Measurements from ENCODE around the gene ZNF598. TPM values are rescaled to one million over a fixed set of nuclear protein-coding genes. Genes with fewer than 3 reads are reported as not detected.

ZNF598 gene
- total RNA-seq, 2 donors from 2014 or later, result 45.6 to 49.5 TPM

DNA sequence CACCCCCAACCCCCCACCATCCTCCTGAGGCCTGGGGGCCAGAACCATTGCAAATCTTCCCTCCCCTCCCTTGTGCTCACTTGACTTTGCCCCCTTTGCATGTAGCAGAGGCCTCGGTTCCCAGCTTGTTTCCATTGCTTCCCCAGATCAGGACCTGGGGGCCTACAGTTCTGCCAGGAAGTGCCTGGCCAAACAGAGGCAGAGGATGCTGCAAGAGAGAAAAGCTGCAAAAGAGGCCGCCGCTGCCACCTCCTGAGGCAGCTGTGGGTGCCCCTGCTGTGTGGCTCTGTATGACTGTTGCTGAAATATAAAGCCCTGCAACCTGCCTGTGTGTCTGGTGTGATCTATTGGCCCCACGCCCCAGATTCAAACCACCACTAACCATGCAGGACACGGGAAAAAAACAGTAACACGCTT lies 48.0 kb downstream of the ZNF598 start:
- peaks cover 24% of the 10 kb centered on the region for H3K36me3 ChIP-seq (ENCODE audit: control insufficient read depth, insufficient read depth, low read length)
- H3K4me3 Mint-ChIP-seq, result peak overlapping the region; percentile 93
- H3K4me3 ChIP-seq (ENCODE audit: low read length), result no peak overlapping the region
- H3K27me3 Mint-ChIP-seq (ENCODE audit: insufficient read depth), result peaks cover 16% of the 10 kb centered on the region
- peaks cover 2% of the 10 kb centered on the region for H3K4me1 ChIP-seq (ENCODE audit: control insufficient read depth, insufficient read depth, low read length)
- H3K9me3 Mint-ChIP-seq, result peaks cover 5% of the 10 kb centered on the region
- no peak overlapping the region for H3K27ac ChIP-seq (ENCODE audit: low read depth, low read length)
- TF ChIP-seq, protein P1, sequence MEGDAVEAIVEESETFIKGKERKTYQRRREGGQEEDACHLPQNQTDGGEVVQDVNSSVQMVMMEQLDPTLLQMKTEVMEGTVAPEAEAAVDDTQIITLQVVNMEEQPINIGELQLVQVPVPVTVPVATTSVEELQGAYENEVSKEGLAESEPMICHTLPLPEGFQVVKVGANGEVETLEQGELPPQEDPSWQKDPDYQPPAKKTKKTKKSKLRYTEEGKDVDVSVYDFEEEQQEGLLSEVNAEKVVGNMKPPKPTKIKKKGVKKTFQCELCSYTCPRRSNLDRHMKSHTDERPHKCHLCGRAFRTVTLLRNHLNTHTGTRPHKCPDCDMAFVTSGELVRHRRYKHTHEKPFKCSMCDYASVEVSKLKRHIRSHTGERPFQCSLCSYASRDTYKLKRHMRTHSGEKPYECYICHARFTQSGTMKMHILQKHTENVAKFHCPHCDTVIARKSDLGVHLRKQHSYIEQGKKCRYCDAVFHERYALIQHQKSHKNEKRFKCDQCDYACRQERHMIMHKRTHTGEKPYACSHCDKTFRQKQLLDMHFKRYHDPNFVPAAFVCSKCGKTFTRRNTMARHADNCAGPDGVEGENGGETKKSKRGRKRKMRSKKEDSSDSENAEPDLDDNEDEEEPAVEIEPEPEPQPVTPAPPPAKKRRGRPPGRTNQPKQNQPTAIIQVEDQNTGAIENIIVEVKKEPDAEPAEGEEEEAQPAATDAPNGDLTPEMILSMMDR (conservative IDR thresholded peaks at IDR 0.05), result no peak
- no peaks in the 10 kb centered on the region for H3K9me3 ChIP-seq (ENCODE audit: control insufficient read depth, low read length)
- peak; percentile 73 for DNase-seq
- peaks cover 33% of the 10 kb centered on the region for H3K36me3 Mint-ChIP-seq (ENCODE audit: low read depth)
- H3K27me3 ChIP-seq (ENCODE audit: control insufficient read depth, insufficient read depth, low read length, poor library complexity, severe bottlenecking), result no peaks in the 10 kb centered on the region
- peaks cover 35% of the 10 kb centered on the region for H3K4me1 Mint-ChIP-seq
- no peak overlapping the region for H3K9ac ChIP-seq (ENCODE audit: extremely low read depth, low read length, poor library complexity, severe bottlenecking)
- H3K27ac Mint-ChIP-seq, result peak overlapping the region; percentile 66
- WGBS, 2 experiments (ENCODE audit: insufficient coverage in 1 of 2, insufficient read length in 1 of 2), result 71 to 78% methylated on average over 1 to 6 of the region's 6 CpGs

DNA sequence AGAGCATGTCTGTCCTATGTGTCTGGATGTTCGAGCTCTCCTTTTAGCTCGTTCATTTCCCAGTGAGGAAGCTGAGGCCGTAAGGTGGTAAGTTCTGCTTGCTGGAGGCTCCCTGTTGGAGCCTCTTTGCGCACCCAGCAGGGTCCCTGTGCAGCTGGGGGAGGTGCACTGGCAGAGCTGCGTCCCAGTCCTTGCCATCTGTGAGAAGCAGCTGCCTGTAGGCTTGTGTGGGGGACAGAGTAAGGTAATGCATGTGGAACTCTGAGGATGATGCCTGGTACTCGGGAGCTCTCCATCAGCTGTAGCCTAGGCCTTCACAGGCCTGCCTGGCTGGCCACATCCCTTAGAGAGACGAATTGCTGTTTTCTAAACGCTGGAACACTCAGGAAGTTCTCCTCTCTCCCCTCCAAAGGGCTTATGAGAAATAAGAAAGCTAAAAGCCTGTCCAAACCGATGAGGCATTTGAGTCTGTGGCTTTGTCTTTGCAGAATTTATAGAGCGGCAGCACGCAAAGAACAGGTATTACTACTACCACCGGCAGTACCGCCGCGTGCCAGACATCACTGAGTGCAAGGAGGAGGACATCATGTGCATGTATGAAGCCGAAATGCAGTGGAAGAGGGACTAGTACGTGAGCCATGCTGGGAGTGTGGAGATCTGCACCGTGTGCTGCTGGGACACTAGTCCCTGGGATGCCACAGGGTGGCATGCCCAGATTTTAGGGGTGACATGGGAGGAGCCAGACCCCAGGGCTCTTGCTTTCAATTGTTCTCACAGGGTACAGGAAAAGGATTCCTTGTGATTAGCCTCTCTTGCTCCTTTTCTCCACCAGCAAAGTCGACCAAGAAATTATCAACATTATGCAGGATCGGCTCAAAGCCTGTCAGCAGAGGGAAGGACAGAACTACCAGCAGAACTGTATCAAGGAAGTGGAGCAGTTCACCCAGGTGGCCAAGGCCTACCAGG lies 48.7 kb downstream of the ZNF598 start:
- Mint-ChIP-seq H3K27ac (peak overlapping the region; percentile 84), H3K27me3 (ENCODE audit: insufficient read depth) (peaks cover 21% of the 10 kb centered on the region)

GRCh38 chr16:1959269-1960039 lies 50.2 kb downstream of the ZNF598 start, which contains the start of gene NDUFB10:
Gene NDUFB10, plus strand, starts transcription at chr16:1959538. Its CDS starts 87 bp downstream, at chr16:1959625.
- Mint-ChIP-seq H3K4me3 (peak within 1 kb of the TSS; percentile 92), H3K27me3 (ENCODE audit: insufficient read depth) (peaks cover 23% of the 10 kb centered on the region), H3K4me1 (peaks cover 30% of the 10 kb centered on the region), H3K9me3 (peaks cover 5% of the 10 kb centered on the region), H3K27ac (peak within 1 kb of the TSS; percentile 84), H3K36me3 (ENCODE audit: low read depth) (peaks cover 33% of the 10 kb centered on the region)
- WGBS, 2 experiments (ENCODE audit: insufficient coverage in 1 of 2, insufficient read length in 1 of 2), result 1% methylated on average over 32 to 79 of the region's 79 CpGs
- H3K36me3 ChIP-seq (ENCODE audit: control insufficient read depth, insufficient read depth, low read length), result peaks cover 24% of the 10 kb centered on the region
- H3K4me3 ChIP-seq (ENCODE audit: low read length), result peak within 1 kb of the TSS; percentile 85
- DNase-seq, result peak; percentile 95
- no peak within 1 kb of the TSS for H3K27ac ChIP-seq (ENCODE audit: low read depth, low read length)
- no peaks in the 10 kb centered on the region for H3K4me1 ChIP-seq (ENCODE audit: control insufficient read depth, insufficient read depth, low read length)
- TF ChIP-seq, protein P1 (conservative IDR thresholded peaks at IDR 0.05), result peak; percentile 62
- H3K27me3 ChIP-seq (ENCODE audit: control insufficient read depth, insufficient read depth, low read length, poor library complexity, severe bottlenecking), result no peaks in the 10 kb centered on the region
- no peaks in the 10 kb centered on the region for H3K9me3 ChIP-seq (ENCODE audit: control insufficient read depth, low read length)
- peak within 1 kb of the TSS; percentile 79 for H3K9ac ChIP-seq (ENCODE audit: extremely low read depth, low read length, poor library complexity, severe bottlenecking)

More for the DNA sequence above, 48.7 kb downstream of the ZNF598 start:
- DNase-seq, result peak; percentile 82
- H3K4me3 ChIP-seq (ENCODE audit: low read length), result peak overlapping the region; percentile 85
- peaks cover 33% of the 10 kb centered on the region for H3K36me3 Mint-ChIP-seq (ENCODE audit: low read depth)
- H3K4me3 Mint-ChIP-seq, result peak overlapping the region; percentile 92
- peaks cover 24% of the 10 kb centered on the region for H3K36me3 ChIP-seq (ENCODE audit: control insufficient read depth, insufficient read depth, low read length)
- 64 to 67% methylated on average over 14 to 20 of the region's 20 CpGs for WGBS, 2 experiments (ENCODE audit: insufficient coverage in 1 of 2, insufficient read length in 1 of 2)
- no peaks in the 10 kb centered on the region for H3K9me3 ChIP-seq (ENCODE audit: control insufficient read depth, low read length)
- peaks cover 2% of the 10 kb centered on the region for H3K4me1 ChIP-seq (ENCODE audit: control insufficient read depth, insufficient read depth, low read length)
- TF ChIP-seq, protein P1 (conservative IDR thresholded peaks at IDR 0.05), result no peak
- peak overlapping the region; percentile 79 for H3K9ac ChIP-seq (ENCODE audit: extremely low read depth, low read length, poor library complexity, severe bottlenecking)
- peak overlapping the region; percentile 29 for H3K27ac ChIP-seq (ENCODE audit: low read depth, low read length)
- H3K9me3 Mint-ChIP-seq, result peaks cover 5% of the 10 kb centered on the region
- peaks cover 35% of the 10 kb centered on the region for H3K4me1 Mint-ChIP-seq
- no peaks in the 10 kb centered on the region for H3K27me3 ChIP-seq (ENCODE audit: control insufficient read depth, insufficient read depth, low read length, poor library complexity, severe bottlenecking)

All from endodermal cell (in vitro differentiated cells).